ENCODE results near the gene UBALD1.

GRCh38 chr16:4564661-4565267 lies 49.9 kb downstream of the UBALD1 start:
- TF ChIP-seq CTCF (IDR thresholded peaks at IDR 0.05) (no peak), REST (IDR thresholded peaks at IDR 0.05; ENCODE audit: insufficient read depth in 1 of 2, low read depth in 2 of 2, low read length in 1 of 2) (no peak), POLR2AphosphoS5 (IDR thresholded peaks at IDR 0.05; ENCODE audit: low read depth, low read length) (no peak)

All from Panc1 (cell line).